ENCODE data around the gene CCDC3.

The CCDC3 gene

DNA sequence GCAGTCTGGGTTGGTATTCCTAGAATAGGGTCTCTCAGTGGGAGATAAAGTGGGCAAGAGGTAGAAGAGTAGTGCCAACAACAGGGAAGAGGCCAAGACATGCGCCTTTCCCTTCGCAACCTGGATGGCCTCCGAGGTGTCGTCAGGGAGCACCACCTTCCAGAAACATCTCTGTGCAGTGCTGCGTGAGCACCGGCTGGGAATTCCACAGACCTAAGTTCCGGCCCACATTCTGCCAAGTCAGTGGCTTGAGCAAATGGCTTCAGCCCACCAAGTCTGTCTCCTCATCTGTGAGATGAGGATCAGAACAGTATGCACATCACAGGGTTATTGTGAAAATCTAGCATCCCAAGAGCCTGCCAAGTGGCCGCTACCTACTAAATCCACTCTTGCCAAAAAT is 40.6 kb downstream of the CCDC3 start:
- no peak for DNase-seq

DNA sequence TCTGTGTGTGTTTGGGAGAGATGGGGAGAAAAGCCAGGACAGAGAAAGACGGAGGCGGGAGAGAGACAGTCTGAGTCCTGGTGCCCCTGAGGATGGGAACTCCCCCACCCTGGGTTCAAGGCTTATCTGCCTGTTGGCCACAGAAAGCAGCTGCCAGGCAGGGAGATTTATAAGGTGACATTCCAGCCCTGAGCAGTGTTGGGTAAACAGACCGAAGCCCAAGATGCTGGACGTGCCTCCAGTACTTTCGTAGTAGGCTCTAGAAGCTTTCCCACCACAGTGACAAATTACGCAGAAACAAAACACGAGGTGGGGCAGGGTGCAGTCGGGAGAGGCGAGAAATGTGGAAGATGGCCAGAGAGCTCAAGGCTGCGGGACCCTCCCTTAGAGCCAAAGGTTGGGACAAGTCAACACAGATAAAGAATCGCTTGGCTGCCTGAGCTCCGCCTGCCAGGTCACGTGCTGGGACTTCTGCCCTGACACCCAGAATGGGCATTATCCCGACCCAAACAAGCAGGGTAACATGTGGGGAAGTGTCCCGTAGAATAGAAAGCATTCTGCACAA is 41.1 kb downstream of the CCDC3 start:
- DNase-seq, result no peak

DNA sequence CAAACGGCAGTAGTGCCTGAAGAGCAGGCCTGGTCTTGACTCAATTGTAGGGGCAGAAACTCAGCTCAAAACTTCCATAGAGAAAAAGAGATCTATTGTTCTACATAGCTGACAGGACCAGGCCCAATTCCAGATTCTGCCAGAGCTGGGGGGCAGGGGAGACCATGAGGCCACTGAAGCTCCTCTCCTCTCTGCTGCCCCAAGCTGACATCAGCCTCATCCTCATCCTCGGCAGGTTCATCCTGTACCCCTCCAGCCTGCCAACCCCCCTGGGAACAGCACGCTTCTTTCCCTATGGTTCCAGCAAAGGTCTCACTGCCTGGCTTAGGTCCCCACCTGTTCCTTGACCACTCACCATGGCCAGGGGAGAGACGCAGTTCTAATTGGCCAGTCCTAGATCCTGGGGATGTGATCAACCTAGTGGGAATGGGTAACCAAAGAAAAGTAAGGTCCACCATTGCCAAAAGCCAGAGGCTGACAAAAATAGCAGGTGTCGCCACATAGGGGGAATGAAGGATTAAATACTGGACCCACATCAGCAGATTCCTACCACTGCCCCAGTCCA is 42.9 kb downstream of the CCDC3 start:
- no peak for DNase-seq

DNA sequence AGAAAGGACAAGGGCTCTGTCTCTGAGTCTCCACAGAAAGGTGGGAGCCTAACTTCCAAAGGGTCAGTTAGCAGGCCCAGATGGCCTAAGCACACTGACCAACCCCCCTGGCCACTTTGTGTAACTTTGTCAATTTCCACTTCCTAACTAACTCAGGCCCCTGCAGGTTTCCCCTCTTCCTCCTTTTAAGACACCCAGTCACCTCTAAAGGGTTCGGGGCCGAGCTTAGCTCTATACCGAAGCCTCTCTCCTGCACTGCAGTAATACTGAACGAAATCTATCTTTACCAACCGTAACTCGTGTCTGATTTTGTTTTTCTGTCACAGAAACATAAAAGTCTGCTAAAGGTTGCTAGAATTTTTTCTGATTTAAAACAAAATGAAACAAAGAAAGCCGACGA is 44.4 kb downstream of the CCDC3 start:
- DNase-seq, result no peak

DNA sequence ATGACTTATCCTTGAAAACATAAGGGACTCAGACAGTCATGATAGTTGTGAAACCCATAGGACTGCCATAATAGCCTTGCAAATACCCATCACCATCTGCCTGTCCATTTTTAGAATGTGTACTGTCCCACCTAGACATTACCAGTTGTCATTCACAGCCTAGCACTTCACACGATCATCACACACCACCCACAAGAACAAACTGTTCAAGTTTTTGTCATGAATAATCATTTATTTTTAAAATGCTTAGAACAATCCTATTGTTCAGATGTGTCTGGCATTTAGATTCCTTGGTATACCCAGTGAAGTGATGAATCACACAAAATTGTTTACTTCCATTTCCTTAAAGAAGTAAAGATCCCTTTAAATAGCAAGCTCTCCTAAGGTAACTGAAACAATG is 46.6 kb downstream of the CCDC3 start:
- DNase-seq, result no peak

DNA sequence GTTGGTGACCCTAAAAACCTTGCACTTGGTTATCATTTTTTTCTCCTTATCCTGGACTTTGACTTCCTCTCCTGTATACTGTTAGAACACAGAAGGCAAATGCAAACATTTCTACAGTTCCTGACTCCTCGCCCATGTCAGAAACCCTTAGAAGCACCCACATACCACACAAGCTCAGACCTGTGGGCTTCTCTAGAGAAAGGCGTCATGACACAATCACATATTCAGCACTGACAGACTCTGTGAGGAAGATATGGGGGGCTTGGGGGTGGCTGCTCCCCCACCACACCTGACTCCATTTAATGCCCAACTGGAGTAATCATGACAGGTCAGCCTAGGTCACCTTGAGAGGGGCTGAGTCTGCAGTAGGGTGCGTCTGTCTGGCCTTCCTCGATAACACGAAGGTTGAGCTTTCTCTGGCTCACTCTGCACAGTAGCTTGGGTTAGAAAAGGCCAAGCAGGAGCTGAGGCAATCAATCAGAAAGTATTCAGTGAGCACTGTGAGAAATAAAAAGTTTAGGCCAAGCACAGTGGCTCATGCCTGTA is 50.9 kb downstream of the CCDC3 start:
- no peak for DNase-seq

DNA sequence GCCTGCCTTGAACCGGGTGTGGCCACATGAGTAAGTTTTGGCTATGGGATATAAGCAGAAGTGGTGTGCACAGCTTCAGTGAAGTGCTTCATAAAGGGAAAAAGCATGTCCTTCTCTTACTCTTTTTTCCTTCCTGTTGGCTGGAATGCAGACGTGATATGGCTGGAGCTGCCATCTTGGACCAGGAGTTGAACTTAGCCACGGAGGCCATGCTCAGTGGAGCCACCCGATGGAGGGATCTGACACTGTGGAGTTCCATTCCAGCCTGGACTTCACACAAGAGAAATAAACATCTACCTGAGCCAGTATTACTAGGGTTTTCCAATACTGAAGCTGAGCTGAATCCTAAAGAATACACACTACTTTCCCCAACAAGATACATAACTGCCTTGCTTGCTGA is 52.3 kb downstream of the CCDC3 start:
- DNase-seq, result no peak

DNA sequence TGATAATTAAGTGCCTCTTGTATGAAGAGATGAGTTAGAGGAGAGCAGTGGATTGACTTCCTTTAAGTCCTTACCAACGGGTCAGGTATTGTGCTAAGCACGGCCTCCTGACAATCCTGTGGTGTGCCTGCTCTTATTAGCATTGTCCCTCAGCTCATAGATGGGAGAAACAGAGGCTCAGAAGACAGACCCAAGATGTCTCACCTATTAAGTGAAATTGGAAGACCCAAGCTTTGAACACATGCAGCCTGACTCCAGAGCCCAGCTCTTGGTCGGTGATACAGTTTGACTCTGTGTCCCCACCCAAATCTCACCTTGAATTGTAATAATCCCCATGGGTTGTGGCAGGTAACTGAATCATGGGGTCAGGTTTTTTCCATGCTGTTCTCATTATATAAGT is 53.8 kb downstream of the CCDC3 start:
- DNase-seq, result no peak

DNA sequence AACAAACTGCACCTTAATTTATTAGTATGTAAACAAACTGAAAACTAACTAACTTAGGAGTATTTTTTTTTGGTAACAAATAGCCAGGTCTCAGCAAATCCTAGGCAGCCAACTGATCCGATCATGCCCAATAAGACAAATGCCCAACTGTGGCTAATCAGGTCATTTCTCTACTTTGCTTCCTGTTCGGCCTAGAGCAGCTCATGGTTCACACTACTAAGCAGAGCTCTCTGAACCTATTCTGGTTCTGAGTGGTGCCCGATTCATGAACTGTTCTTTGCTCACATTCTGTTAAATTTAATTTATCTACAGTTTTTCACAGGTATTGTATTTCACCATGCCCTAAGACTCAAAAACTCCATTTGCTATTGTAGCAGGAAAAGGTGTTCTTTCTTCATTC is 55.1 kb downstream of the CCDC3 start:
- DNase-seq, result no peak

DNA sequence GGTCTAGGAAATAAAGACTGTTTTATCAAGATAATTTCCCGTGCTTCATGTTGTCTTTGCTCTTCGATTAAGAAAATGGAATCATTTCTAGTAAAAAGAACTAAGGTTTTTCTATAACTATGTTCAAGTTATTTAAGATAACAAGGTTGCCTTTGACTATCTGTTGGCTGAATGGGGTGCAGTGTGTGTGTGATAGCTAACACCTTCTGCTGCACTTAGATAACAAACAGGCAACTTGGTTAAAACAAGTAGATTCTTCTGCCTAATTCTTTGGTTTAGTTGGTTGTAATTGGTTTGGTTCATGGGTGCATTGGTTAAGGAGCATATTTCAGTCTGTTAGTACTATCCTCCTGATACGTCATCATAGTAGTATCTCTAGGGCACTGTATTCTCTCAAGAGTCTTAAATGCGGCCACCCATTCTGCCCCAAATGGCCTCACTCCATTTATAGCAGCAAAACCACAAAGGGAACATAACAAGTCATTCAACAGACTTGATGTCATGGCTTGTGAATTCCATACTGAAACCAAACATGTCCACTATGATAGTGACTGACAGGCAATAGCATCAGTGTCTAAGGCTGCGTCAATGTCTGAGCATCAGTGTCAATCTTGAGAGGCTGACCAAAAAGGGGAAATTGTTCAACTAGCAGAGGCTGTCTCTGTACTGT is 55.7 kb downstream of the CCDC3 start:
- DNase-seq, result no peak

DNA sequence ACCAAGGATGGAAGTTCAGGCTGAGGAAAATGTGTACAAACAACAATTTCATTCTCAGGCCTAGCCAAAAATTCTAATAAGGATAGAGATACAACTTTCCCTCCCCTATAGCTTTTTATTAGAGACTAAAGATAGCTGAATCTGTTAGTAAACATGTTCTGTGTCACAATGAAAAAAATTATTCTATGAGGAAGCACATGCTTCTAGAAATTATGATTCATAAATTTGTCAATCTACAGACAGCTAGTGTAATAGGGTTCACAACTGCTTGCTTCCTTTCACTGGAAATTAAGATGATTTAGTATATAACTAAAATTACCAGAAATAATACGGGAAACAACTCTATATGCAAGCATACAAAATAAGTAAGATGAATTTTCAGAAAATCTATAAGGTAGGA is 56.6 kb downstream of the CCDC3 start:
- DNase-seq, result no peak

DNA sequence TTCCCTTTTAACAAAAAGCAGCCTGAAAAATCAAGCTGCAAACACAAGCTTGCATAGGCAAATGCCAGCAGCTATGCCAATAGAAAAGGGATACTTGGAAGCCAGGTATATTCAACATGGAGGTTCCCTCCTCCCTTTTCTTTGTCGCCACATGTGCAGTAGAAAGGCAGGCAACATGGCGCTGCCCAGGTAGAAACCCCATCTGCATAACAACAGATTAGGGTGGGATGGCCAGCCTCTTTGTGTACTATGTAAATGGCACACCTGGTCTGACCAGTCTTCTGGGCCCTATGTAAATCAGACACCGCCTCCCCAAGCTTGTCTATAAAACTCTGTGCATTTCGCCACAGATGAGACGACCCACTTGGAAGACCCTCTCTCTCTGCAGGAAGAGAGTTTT is 58.1 kb downstream of the CCDC3 start:
- no peak for DNase-seq

DNA sequence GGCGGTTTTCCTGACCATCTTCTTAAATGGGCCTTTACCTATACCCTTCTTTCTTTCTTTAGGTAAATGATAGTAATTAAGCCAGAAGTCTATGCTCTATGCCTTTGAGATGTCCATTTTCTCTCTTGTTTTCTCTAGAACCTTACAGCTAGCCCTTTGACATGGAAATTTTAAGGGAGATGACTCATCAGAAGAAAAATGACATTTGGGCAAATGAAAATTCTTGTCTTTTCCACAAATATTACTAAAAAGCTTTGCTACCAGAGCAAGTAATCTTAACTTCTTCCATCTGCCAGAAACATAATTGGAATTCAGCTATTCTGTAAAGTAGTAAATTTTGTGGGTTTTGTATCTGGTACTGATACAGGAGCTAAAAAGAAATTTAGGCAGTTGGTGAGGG is 59.5 kb downstream of the CCDC3 start:
- no peak for DNase-seq

DNA sequence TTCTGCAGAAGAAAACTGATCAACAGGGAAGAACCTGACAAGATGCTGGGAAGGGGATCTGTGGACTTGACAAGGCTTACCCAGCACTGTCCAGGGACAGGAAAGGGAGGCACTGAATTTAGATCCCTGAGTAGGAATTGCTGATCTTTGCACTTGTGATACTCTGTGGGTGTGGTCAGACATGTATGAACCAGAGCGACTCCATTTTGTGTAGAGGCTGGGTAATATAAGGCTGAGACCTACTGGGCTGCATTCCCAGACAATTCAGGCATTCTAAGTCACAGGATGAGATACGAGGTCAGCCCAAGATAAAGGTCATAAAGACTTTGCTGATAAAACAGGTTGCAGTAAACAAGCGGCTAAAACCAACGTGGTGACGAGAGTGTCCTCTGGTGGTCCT is 60.7 kb downstream of the CCDC3 start:
- no peak for DNase-seq

DNA sequence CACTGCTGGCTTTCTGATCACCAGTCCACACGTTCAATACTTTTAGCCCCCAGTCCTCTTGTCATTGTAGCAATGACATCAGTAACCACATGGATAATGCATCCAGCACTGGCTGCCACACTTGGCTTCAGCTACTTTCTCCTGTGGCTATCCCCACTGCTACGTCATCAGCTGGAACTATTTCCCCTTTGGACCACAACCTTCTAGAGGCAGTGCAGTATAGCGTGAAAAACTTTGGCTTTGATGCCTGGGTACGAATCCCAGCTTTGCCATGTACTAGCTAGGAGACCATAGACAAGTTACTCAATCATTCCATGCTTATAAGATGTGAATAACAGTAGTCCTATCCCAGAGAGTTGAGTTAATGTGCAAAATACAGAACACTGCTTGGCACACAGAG is 63.2 kb downstream of the CCDC3 start:
- no peak for DNase-seq

DNA sequence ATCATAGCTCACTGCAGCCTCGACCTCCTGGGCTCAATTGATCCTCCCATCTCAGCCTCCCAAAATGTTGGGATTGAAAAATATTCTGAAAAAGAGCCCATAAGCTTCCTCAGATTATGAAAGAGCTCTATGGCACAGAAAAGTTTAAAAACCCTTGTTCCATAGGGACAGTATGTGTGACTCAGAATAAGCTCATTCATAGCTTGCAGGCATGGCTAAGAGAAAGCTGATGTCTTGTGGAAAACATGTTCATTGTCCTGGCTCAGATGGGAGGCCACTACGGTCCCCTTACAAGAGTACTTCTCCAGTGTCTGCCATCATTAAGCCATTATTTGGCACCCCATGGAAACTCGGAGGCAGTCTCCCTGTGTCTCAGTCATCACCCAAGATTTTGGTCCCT is 64.0 kb downstream of the CCDC3 start:
- no peak for DNase-seq

DNA sequence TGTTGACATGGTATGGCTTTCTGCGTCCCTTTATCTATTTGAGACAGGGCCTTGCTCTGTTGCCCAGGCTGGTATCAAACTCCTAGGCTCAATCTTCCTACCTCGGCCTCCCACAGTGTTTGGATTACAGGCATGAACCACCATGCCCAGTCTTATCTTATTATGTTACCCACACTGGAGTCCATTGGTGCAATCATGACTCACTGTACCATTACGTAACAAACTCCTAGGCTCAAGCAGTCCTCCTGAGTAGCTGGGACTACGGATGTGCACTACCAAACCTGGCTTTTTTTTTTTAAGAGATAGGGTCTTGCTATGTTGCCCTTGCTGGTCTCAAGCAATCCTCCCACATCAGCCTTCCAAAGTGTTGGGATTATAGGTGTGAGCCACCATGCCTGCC is 66.7 kb downstream of the CCDC3 start:
- no peak for DNase-seq

DNA sequence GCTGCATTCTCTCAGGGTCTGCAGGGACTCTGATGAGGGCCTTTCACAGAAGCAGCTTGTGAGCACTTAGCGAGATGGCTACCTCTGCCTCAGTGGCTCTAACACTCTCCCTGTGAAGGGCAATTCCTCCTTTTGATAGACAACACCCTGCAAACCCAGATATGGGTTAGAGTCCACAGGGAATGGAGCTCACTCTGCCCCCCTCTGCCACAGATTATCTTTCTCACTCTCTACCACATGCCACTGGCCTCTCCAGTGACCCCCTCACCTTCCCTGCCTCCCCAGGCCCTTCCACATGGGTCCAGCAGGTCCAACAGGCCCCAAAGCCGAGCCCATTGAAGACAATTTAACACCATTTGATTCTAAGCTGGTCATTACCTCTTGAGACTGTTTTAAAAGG is 72.1 kb downstream of the CCDC3 start:
- no peak for DNase-seq

DNA sequence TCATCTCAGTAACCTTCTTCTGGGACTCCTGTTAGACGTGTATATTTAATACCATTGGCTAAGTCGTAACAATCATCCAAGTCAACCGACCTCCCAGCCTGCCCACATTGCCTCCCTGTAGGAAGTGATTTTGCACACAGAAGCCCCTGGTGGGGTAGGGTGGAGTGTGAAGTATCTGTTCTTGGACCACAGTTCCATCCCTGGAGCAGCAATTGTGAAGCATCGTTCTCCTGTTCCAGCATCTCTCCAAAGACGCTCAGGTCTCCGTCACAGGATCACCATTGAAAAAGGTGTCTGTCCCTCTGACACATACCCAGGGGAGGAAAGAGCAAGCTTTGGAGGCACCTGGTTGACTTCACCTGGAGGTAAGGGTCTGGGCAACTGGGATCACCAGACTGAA is 72.9 kb downstream of the CCDC3 start:
- DNase-seq, result no peak

DNA sequence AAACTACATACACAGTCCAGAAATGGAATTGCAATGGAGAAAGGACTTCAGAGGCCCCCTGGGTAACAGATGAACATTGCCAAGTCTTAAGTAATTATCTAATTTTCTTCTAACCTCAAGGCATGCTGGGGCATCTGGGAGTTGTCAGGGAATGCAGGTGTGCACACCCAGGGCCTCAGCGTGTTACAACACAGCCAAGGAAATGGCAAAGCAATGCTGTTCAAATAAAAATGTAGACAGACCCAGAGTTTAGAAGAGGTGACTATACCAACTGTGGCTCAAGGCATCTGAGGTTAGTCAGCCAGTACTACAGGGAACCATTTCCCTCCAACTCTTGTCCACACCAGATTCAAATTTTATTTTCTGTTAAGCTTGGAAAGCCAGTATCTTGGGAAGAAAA is 73.6 kb downstream of the CCDC3 start:
- no peak for DNase-seq

DNA sequence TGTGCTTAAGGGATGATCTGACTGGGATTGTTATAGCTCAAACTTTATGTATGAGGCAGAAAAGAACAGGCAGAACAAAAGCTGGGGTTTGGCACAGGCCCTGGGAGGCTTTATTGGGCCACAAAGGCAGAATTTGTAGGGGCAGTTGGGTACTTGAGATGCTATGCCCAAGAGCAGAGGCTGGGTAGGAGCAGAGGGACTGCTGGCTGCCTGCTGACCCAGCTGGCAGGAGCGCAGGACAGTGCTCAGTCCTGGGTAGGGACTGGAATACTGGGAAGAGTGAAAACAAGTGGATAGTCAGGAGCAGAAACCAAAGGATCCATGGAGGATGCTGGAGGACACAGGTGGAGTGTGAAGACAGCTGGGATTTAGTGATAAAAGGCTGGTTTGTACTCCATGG is 75.7 kb downstream of the CCDC3 start:
- DNase-seq, result no peak

DNA sequence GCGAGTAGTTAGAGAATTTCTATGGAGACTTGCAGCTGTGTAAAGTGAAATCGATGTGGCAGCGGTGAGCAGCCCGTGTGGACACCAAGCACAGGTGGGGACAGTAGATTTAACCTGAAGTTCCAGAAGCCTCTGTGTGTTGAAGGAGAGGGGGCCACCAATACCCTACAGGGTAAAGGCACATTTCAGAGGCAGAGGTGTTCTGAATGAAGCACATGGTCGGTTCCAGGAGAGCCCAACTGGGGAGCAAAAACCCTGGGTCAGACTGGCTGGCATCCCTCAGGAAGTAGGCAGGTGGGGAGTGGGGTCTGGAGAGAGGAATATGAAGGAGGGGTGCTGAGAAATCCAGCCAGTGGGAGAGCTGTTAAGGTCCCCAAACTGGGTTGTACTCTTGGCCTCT is 76.6 kb downstream of the CCDC3 start:
- DNase-seq, result no peak

DNA sequence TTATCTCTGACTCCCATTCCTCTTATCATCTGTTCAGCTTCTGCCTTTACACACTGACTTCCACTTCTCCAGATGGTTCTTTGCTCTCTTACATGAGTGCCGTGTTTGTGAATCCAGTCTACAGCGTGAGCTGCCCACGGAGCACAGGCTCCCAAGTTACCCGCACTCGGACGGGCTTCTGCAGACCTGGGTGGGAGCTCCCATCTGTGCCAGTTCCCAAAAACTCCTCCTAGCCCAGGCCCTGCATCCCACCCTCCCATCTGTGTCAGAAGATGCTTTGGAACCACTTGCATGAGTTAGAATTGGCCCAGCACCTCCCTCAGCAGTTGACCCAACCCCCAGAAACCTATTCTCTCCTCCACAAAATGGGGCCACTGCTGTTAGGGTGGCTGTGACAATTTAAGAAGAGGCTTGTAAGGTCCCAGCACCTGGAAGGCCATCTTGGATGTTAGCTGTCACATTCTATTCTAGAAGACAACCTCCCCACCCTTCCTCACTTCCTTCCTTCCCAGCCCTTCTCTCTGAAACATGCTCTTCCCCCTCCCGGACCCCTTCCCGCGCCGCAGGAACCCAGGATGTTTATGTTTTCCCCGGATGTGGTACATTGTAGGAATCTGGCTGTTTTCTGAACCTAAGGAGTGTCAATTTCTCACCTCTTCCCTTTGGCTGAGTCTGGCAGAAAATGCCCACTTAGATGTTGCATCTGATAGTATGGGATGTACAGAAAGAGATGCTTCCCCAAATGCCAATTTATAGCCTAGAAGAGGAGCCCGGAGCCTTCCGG is 79.2 kb downstream of the CCDC3 start:
- DNase-seq, result no peak

DNA sequence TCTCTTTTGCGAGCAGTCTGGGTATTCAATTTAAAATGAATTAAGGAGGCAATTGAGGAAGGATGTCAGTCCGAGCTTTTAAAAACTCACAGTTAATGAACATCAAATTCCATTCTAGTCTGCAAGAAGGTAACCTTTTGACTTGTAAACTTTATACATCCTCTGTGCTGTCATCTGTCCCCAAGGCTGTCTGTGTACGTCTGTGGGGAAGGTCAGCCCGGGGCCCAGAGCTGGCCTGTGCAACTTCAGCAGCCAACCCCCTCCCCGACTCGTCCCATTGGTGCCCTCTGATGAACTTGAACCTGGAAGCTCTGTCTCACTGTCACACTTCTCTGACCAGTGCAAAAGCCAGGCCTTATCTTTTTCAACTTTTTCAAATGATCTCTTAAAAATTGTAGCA is 80.3 kb downstream of the CCDC3 start:
- no peak for DNase-seq
